Coronary artery (tissue), 2 donors: ENCODE data around the gene ARID3C.

ENCODE experiments used
- DNase-seq: peaks from one replicate; pipeline ENCODE4 v3.0.0-alpha.2; 2017; ENCODE audit warnings: low spot score
- H3K27ac ChIP-seq, 2 donors: fragments of 200-600 bp; sonication (generic); one replicate each; pipeline ENCODE4 v1.5.1; 2016 to 2019
- H3K4me3 ChIP-seq: fragments of 200-600 bp; sonication (generic); 2 replicates; pipeline ENCODE4 v1.5.1; 2016; ENCODE audit warnings: mild to moderate bottlenecking, moderate library complexity
- CTCF ChIP-seq: fragments of 200-600 bp; sonication (generic); IDR thresholded peaks from one replicate; pipeline ENCODE4 v1.5.1; 2019; ENCODE audit warnings: antibody characterized with exemption

ARID3C gene

GRCh38 chr9:34665381-34666250, 36.8 kb upstream of the ARID3C start:
- DNase-seq = peak; percentile 96
- TF ChIP-seq CTCF = no peak
- peak overlapping the region; percentile 98 to 100 for H3K27ac ChIP-seq
- peak overlapping the region; percentile 92 for H3K4me3 ChIP-seq

GRCh38 chr9:34665067-34665380, 36.2 kb upstream of the ARID3C start:
- TF ChIP-seq CTCF = no peak
- H3K27ac ChIP-seq = peak overlapping the region; percentile 98 to 100
- peak overlapping the region; percentile 92 for H3K4me3 ChIP-seq
- no peak for DNase-seq

GRCh38 chr9:34664281-34665066, 35.6 kb upstream of the ARID3C start:
- peak; percentile 66 for TF ChIP-seq CTCF
- Histone ChIP-seq H3K4me3 (peak overlapping the region; percentile 92), H3K27ac (peak overlapping the region; percentile 98 to 100)
- peak; percentile 91 for DNase-seq

- no peak for DNase-seq
- no peak overlapping the region for H3K4me3 ChIP-seq
- peak overlapping the region in 1 of 2 donors; percentile 100 for H3K27ac ChIP-seq
- no peak for TF ChIP-seq CTCF
Measured at GRCh38 chr9:34663303-34663605, 34.4 kb upstream of the ARID3C start.

DNA sequence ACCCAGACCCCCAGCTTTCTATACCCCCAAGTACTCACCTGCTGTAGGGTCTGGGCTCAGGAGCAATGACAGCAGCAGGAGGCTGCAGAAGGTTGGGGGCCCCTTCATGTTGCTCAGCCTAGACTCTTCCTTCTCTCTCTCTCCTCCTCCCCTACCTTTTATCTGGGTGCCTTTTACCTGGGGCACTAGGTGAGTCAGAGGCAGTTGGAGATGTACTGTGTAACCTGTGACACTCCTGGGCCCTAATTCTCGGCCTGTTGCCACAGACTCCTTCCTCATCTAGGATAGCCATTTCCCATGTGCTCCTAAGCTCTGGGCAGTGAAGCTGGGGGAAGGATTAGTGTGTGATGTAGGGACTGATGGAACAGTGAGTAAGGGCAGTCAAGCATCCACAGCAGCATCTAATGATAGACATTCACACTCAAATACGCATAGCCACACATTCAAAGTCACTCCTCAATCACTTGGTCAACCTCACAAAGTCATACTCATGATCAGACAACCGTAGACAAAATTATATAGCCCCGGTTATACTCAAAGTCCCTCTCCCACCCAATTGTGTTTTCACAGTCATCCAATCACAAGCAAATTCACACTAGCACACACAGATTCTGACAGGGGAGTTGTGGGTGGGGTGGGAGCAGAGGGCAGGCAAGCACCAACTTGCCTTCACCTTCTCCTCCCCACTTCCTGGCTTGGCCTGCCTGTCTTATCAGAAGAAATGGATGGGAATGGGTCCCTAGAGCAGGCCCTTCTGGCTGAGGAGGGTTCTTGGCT, 33.8 kb upstream of the ARID3C start, which contains the start of gene CCL27:
CCL27 (minus strand) TSS at position 132 of the 777 bp plus-strand sequence; CDS start at position 108, 24 bp downstream.
- Histone ChIP-seq H3K27ac (peak within 1 kb of the TSS in 1 of 2 donors; percentile 100), H3K4me3 (no peak within 1 kb of the TSS)
- TF ChIP-seq CTCF = no peak
- no peak for DNase-seq

DNA sequence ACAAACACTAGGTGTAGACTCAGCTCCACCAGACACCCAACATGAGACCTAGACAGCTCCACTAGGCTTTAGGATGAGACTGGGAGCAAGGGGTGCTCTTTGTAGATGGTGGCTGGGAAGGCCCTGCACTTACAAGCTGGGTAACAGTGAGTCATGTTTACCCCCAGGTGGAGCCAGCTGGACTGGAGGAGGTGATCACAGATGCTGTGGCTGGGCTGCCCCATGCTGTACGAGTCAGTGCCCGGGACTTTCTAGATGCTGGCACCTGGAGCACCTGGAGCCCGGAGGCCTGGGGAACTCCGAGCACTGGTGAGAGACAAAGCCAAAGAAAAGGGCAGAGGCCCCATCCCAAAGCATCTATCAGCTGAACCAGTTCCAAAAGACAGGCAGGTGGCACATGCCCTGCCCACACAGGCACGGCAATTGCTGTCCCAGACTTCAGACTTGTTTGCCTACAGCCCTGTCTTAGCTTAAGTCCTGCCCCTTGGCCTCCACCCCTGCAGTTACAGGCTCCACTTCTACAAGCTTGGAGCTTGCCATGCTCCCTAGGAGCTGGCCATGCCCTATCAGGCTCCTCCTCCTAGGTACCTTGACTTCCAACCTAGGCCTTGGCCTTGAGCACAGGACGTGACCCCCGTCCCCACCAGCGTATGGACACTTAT, 30.9 kb upstream of the ARID3C start:
- no peak overlapping the region for H3K27ac ChIP-seq
- no peak for DNase-seq
- TF ChIP-seq CTCF = no peak
- no peak overlapping the region for H3K4me3 ChIP-seq
